Neutrophil (primary cell): Measurements from ENCODE around the gene FBXL12.

Source experiments
- H3K27ac ChIP-seq: fragments of 200-600 bp; sonication (generic); 2 replicates; pipeline ENCODE4 v1.5.1; 2016; ENCODE audit warnings: mild to moderate bottlenecking, moderate library complexity
- H3K27me3 ChIP-seq: fragments of 200-600 bp; sonication (generic); 2 replicates; pipeline ENCODE4 v1.6.0; 2016; ENCODE audit warnings: mild to moderate bottlenecking
- H3K36me3 ChIP-seq: fragments of 200-600 bp; sonication (generic); 2 replicates; pipeline ENCODE4 v1.5.1; 2017
- H3K4me1 ChIP-seq, 2 experiments: fragments of 200-600 bp in 1 of 2; sonication (generic) in 1 of 2; 1 replicate in 1 of 2; 2 replicates in 1 of 2; pipeline versions ENCODE4 v1.5.1 to v1.6.1; 2013 to 2016; ENCODE audit warnings: low read depth in 1 of 2, low read length in 1 of 2, mild to moderate bottlenecking in 1 of 2, moderate library complexity in 1 of 2; ENCODE audit not compliant: control insufficient read depth in 1 of 2, insufficient read depth in 1 of 2
- H3K4me3 ChIP-seq, 2 experiments: fragments of 200-600 bp in 1 of 2; sonication (generic) in 1 of 2; 1 replicate in 1 of 2; 2 replicates in 1 of 2; pipeline ENCODE4 v1.5.1; 2013 to 2016; ENCODE audit warnings: low read depth in 1 of 2, low read length in 1 of 2, mild to moderate bottlenecking in 1 of 2, moderate library complexity in 1 of 2
- H3K9me3 ChIP-seq: fragments of 200-600 bp; sonication (generic); 2 replicates; pipeline ENCODE4 v1.5.1; 2016
- CTCF ChIP-seq: fragments of 200-600 bp; sonication (generic); IDR thresholded peaks from 2 replicates; pipeline ENCODE4 v1.5.1; 2016; ENCODE audit warnings: antibody characterized with exemption

FBXL12 gene

DNA sequence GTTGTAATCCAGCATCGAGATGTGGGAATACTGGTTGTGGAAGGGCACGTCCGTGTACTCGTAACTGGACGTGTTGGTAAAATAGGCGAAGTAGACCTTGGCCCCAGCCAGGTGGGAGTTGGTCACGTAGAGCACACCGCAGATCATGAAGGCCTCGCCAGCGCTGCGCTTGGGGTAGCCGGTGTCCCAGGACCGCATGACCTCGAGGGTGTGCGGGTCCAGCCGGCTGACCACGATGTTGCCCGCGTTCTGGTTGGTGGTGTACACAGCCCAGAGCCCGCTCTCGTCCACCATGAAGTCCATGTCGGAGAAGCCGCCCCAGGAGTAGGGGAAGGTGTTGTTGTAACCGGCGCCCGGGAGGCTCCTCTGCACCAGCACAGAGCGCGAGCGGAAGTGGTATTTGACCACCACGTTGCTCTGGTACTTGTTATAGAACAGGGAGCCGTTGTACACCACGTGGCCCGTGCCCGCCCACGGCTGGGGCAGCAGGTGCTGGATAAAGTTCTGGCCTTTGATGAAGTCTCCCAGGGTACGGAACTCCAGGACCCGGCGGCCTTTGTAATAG lies 35.5 kb upstream of the FBXL12 start:
- H3K27me3 ChIP-seq: no peaks in the 10 kb centered on the region
- peaks cover 25% of the 10 kb centered on the region for H3K36me3 ChIP-seq
- H3K4me1 ChIP-seq: peaks cover 16% of the 10 kb centered on the region in 2 experiments
- no peak for TF ChIP-seq CTCF
- no peak overlapping the region for H3K27ac ChIP-seq
- H3K4me3 ChIP-seq: no peak overlapping the region
- H3K9me3 ChIP-seq: no peaks in the 10 kb centered on the region

- no peak overlapping the region for H3K4me3 ChIP-seq
- no peaks in the 10 kb centered on the region for H3K9me3 ChIP-seq
- H3K4me1 ChIP-seq: no peaks in the 10 kb centered on the region
- H3K36me3 ChIP-seq: peaks cover 64% of the 10 kb centered on the region
- H3K27ac ChIP-seq: no peak overlapping the region
- no peak for TF ChIP-seq CTCF
- H3K27me3 ChIP-seq: no peaks in the 10 kb centered on the region
Observed at GRCh38 chr19:9850235-9850959, 31.5 kb upstream of the FBXL12 start.

- Histone ChIP-seq H3K36me3 (peaks cover 69% of the 10 kb centered on the region), H3K4me1 (no peaks in the 10 kb centered on the region), H3K27me3 (no peaks in the 10 kb centered on the region), H3K27ac (no peak overlapping the region), H3K9me3 (no peaks in the 10 kb centered on the region), H3K4me3 (no peak overlapping the region)
- no peak for TF ChIP-seq CTCF
Observed at GRCh38 chr19:9849791-9850190, 30.9 kb upstream of the FBXL12 start.

GRCh38 chr19:9848762-9849161 lies 29.9 kb upstream of the FBXL12 start:
- no peak overlapping the region for H3K4me3 ChIP-seq
- TF ChIP-seq CTCF: no peak
- H3K27me3 ChIP-seq: no peaks in the 10 kb centered on the region
- H3K27ac ChIP-seq: no peak overlapping the region
- peaks cover 75% of the 10 kb centered on the region for H3K36me3 ChIP-seq
- H3K4me1 ChIP-seq: no peaks in the 10 kb centered on the region
- H3K9me3 ChIP-seq: no peaks in the 10 kb centered on the region

DNA sequence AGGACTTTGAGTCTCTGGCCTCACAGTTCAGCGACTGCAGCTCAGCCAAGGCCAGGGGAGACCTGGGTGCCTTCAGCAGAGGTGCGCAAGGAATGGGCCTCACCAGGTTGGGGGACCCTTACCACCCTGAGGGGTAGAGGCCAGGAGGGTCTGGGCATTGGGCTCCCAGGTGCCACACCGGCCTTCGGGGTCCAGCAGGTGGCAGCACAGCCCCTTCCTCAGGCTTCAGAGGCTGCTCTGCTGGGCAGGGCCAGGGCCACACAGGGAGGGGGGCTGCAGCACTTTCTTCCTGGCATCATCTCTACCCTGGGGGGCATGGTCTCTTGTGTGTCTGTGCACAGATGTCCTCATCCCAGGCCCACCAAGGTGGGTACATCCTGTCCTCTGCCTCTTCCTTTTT lies 29.2 kb upstream of the FBXL12 start:
- no peaks in the 10 kb centered on the region for H3K9me3 ChIP-seq
- H3K4me1 ChIP-seq: no peaks in the 10 kb centered on the region
- peaks cover 81% of the 10 kb centered on the region for H3K36me3 ChIP-seq
- no peaks in the 10 kb centered on the region for H3K27me3 ChIP-seq
- no peak overlapping the region for H3K27ac ChIP-seq
- TF ChIP-seq CTCF: no peak
- H3K4me3 ChIP-seq: no peak overlapping the region
